HepG2 (cell line): Measurements from ENCODE around the gene C1GALT1C1. TPM values are rescaled to one million over a fixed set of nuclear protein-coding genes. Genes with fewer than 3 reads are reported as not detected.
A peak's percentile ranks its signal among the peaks of the same experiment; 100 is the strongest.

ENCODE experiments used
- ATM ChIP-seq: fragments of 450-650 bp; IDR thresholded peaks from 2 replicates; pipeline ENCODE4 v1.7.1; 2017; ENCODE audit warnings: mild to moderate bottlenecking, borderline replicate concordance
- ATRX ChIP-seq: sonication (generic); formaldehyde crosslinking; IDR thresholded peaks from 2 replicates; pipeline ENCODE4 v1.4.0; 2020; ENCODE audit warnings: missing genetic modification reagents, borderline replicate concordance
- CAMTA2 ChIP-seq: sonication (generic); formaldehyde crosslinking; IDR thresholded peaks from 2 replicates; pipeline ENCODE4 v1.4.0; 2020; ENCODE audit warnings: mild to moderate bottlenecking, missing genetic modification reagents, borderline replicate concordance
- FOXA3 ChIP-seq: IDR thresholded peaks from 2 replicates; pipeline ENCODE4 v1.6.1; 2016; ENCODE audit warnings: missing genetic modification reagents, missing compliant biosample characterization
- FOXC1 ChIP-seq: sonication (generic); formaldehyde crosslinking; IDR thresholded peaks from 2 replicates; pipeline ENCODE4 v1.8.0; 2022; ENCODE audit warnings: mild to moderate bottlenecking, missing genetic modification reagents, borderline replicate concordance
- FOXK1 ChIP-seq: sonication (generic); formaldehyde crosslinking; IDR thresholded peaks from 2 replicates; pipeline ENCODE4 v1.4.0; 2020; ENCODE audit warnings: low read depth, missing genetic modification reagents, borderline replicate concordance
- FOXK2 ChIP-seq: fragments of 450-650 bp; IDR thresholded peaks from 2 replicates; pipeline ENCODE4 v1.6.1; 2016
- MTA3 ChIP-seq: sonication (generic); formaldehyde crosslinking; IDR thresholded peaks from 2 replicates; pipeline ENCODE4 v1.4.0; 2020; ENCODE audit warnings: missing genetic modification reagents
- NKX3-1 ChIP-seq: sonication (generic); formaldehyde crosslinking; IDR thresholded peaks from 2 replicates; pipeline ENCODE4 v1.5.0; 2020; ENCODE audit warnings: missing genetic modification reagents
- NR3C1 ChIP-seq: sonication (generic); formaldehyde crosslinking; IDR thresholded peaks from 2 replicates; pipeline ENCODE4 v1.4.0; 2020; ENCODE audit warnings: missing genetic modification reagents
- PCBP2 ChIP-seq: fragments of 200-400 bp; formaldehyde crosslinking; optimal IDR thresholded peaks from 2 replicates; pipeline ENCODE3; 2018; ENCODE audit warnings: low read length, low read depth; ENCODE audit not compliant: poor library complexity, severe bottlenecking
- SAP130 ChIP-seq: IDR thresholded peaks from 2 replicates; pipeline ENCODE4 v1.6.1; 2016; ENCODE audit warnings: low read depth
- ZBTB1 ChIP-seq: sonication (generic); formaldehyde crosslinking; IDR thresholded peaks from 2 replicates; pipeline ENCODE4 v1.4.0; 2020; ENCODE audit warnings: missing genetic modification reagents, borderline replicate concordance
- ZMAT3 ChIP-seq: sonication (generic); formaldehyde crosslinking; conservative IDR thresholded peaks from 2 replicates; pipeline ENCODE4 v1.7.0; 2021; ENCODE audit warnings: missing genetic modification reagents
- ZMYM3 ChIP-seq: sonication (generic); formaldehyde crosslinking; IDR thresholded peaks from 2 replicates; pipeline ENCODE4 v1.5.1; 2020; ENCODE audit warnings: mild to moderate bottlenecking, missing genetic modification reagents
- ZNF224 ChIP-seq: sonication (generic); formaldehyde crosslinking; IDR thresholded peaks from 2 replicates; pipeline ENCODE4 v1.5.0; 2020; ENCODE audit warnings: mild to moderate bottlenecking, missing genetic modification reagents
- ZNF329 ChIP-seq: sonication (generic); formaldehyde crosslinking; IDR thresholded peaks from 2 replicates; pipeline ENCODE4 v1.9.0; 2021; ENCODE audit warnings: low read depth, mild to moderate bottlenecking, missing genetic modification reagents
- ZNF546 ChIP-seq: sonication (generic); formaldehyde crosslinking; conservative IDR thresholded peaks from 2 replicates; pipeline ENCODE4 v1.8.1; 2023; ENCODE audit warnings: mild to moderate bottlenecking, missing genetic modification reagents
- ZNF777 ChIP-seq: sonication (generic); formaldehyde crosslinking; IDR thresholded peaks from 2 replicates; pipeline ENCODE4 v1.4.0; 2020; ENCODE audit warnings: missing genetic modification reagents
- ZNF891 ChIP-seq: sonication (generic); formaldehyde crosslinking; IDR thresholded peaks from 2 replicates; pipeline ENCODE4 v1.5.0; 2020; ENCODE audit warnings: mild to moderate bottlenecking, missing genetic modification reagents
- polyA plus RNA-seq, 8 experiments: library from polyadenylated mRNA; depleted of rRNA in 3 of 8; stranded (reverse) in 7 of 8; unstranded in 1 of 8; fragments of >200 nt; fragmentation: Illumina TruSeq in 4 of 8; extraction: Trizol in 4 of 8; gene quantifications; 2 replicates each; pipeline versions ENCODE4 v1.2.1 to v1.2.3, GENCODE V29; 2011 to 2016; ENCODE audit warnings: low read depth in 4 of 8, missing spikeins in 1 of 8, mixed read lengths in 1 of 8; ENCODE audit not compliant: insufficient read depth in 1 of 8
- total RNA-seq, 5 experiments: library from RNA; depleted of rRNA; stranded (reverse); fragments of >200 nt; fragmentation: Illumina TruSeq; extraction: Trizol; gene quantifications; 2 replicates each; pipeline ENCODE4 v1.2.3, GENCODE V29; 2016; ENCODE audit warnings: low read depth in 1 of 5
- TF ChIP-seq, protein P1 (sequence below): sonication (generic); formaldehyde crosslinking; IDR thresholded peaks from 2 replicates; pipeline ENCODE4 v1.5.0; 2020; ENCODE audit warnings: mild to moderate bottlenecking, missing genetic modification reagents, moderate library complexity
- TF ChIP-seq, protein P2 (sequence below): sonication (generic); formaldehyde crosslinking; IDR thresholded peaks from 2 replicates; pipeline ENCODE4 v1.8.0; 2022; ENCODE audit warnings: missing genetic modification reagents, mild to moderate bottlenecking, inconsistent platforms, borderline replicate concordance
- TF ChIP-seq, protein P3 (sequence below): sonication (generic); formaldehyde crosslinking; IDR thresholded peaks from 2 replicates; pipeline ENCODE4 v1.5.1; 2020; ENCODE audit warnings: missing genetic modification reagents, mild to moderate bottlenecking, borderline replicate concordance
- TF ChIP-seq, protein P4 (sequence below): IDR thresholded peaks from 2 replicates; pipeline ENCODE4 v1.6.1; 2016; ENCODE audit warnings: mild to moderate bottlenecking

The C1GALT1C1 gene
- total and polyA plus RNA-seq, 2 of the 13 experiments (the other 11 are each of a cell fraction or from before 2014, with no cell fraction given) = 26.3 to 31.9 TPM

DNA sequence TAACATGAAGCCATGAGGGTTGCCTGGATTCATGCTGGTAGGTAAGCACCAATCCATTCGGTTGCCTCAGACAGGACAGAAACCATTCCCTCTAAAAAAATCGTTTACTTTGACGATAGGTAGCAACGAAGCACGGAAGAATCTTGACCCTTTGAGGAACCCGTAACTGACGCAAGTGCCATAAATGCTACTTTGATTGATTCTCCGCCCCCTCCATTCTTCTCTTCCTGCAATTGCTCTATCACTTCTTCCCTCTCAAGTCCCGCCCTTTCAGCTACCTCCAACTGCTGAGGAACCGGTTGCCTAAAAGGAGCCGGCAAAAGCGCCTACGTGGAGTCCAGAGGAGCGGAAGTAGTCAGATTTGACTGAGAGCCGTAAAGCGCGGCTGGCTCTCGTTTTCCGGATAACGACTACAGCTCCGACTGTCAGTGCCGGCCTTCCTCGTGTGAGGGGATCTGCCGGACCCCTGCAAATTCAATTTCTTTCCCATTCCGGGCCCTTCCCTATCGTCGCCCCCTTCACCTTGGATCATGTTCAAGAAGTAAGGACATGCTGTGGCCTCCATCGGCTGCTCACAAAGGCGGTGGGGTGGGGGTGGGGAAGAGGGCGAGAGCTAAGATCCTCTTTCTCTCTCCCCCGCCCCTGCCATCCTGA lies 26.0 kb downstream of the C1GALT1C1 start, which contains the start of gene MCTS1 (continued):
- TF ChIP-seq, protein P1, sequence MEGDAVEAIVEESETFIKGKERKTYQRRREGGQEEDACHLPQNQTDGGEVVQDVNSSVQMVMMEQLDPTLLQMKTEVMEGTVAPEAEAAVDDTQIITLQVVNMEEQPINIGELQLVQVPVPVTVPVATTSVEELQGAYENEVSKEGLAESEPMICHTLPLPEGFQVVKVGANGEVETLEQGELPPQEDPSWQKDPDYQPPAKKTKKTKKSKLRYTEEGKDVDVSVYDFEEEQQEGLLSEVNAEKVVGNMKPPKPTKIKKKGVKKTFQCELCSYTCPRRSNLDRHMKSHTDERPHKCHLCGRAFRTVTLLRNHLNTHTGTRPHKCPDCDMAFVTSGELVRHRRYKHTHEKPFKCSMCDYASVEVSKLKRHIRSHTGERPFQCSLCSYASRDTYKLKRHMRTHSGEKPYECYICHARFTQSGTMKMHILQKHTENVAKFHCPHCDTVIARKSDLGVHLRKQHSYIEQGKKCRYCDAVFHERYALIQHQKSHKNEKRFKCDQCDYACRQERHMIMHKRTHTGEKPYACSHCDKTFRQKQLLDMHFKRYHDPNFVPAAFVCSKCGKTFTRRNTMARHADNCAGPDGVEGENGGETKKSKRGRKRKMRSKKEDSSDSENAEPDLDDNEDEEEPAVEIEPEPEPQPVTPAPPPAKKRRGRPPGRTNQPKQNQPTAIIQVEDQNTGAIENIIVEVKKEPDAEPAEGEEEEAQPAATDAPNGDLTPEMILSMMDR (CRISPR knock-in tag) = no peak
- TF ChIP-seq, protein P2, sequence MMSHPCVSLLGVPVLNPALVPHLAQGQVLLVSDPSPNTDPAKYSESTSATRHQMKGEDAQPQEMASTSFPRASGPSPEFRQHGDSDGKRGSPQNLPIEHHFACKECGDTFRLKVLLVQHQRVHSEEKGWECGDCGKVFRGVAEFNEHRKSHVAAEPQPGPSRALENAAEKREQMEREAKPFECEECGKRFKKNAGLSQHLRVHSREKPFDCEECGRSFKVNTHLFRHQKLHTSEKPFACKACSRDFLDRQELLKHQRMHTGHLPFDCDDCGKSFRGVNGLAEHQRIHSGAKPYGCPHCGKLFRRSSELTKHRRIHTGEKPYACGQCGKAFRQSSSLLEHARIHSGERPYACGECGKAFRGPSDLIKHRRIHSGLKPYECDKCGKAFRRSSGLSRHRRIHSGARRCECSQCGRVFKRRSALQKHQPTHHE = no peak
- TF ChIP-seq SAP130 (CRISPR knock-in tag) = peak; percentile 63; the same call in 1 of the 2 replicates
- no peak for TF ChIP-seq NKX3-1 (CRISPR knock-in tag)
- no peak for TF ChIP-seq ZMAT3 (CRISPR knock-in tag)
- TF ChIP-seq FOXA3 (CRISPR knock-in tag) = 0 out of 2 replicates have a peak, but pooled peaks have one; percentile 5
- TF ChIP-seq ATM = no peak
- TF ChIP-seq PCBP2 = no peak
- no peak for TF ChIP-seq MTA3
- TF ChIP-seq ZNF224 (CRISPR knock-in tag) = no peak
- TF ChIP-seq ZNF777 = no peak
- no peak for TF ChIP-seq FOXC1 (CRISPR knock-in tag)
- TF ChIP-seq ZNF329 (CRISPR knock-in tag) = no peak
- TF ChIP-seq, protein P3, sequence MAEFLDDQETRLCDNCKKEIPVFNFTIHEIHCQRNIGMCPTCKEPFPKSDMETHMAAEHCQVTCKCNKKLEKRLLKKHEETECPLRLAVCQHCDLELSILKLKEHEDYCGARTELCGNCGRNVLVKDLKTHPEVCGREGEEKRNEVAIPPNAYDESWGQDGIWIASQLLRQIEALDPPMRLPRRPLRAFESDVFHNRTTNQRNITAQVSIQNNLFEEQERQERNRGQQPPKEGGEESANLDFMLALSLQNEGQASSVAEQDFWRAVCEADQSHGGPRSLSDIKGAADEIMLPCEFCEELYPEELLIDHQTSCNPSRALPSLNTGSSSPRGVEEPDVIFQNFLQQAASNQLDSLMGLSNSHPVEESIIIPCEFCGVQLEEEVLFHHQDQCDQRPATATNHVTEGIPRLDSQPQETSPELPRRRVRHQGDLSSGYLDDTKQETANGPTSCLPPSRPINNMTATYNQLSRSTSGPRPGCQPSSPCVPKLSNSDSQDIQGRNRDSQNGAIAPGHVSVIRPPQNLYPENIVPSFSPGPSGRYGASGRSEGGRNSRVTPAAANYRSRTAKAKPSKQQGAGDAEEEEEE = no peak
- TF ChIP-seq, protein P4, sequence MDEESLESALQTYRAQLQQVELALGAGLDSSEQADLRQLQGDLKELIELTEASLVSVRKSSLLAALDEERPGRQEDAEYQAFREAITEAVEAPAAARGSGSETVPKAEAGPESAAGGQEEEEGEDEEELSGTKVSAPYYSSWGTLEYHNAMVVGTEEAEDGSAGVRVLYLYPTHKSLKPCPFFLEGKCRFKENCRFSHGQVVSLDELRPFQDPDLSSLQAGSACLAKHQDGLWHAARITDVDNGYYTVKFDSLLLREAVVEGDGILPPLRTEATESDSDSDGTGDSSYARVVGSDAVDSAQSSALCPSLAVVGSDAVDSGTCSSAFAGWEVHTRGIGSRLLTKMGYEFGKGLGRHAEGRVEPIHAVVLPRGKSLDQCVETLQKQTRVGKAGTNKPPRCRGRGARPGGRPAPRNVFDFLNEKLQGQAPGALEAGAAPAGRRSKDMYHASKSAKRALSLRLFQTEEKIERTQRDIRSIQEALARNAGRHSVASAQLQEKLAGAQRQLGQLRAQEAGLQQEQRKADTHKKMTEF (CRISPR knock-in tag) = peak; percentile 49; the same call in 1 of the 2 replicates
- no peak for TF ChIP-seq CAMTA2 (CRISPR knock-in tag)
- TF ChIP-seq ZNF891 (CRISPR knock-in tag) = no peak
- TF ChIP-seq ZNF546 = no peak
- no peak for TF ChIP-seq FOXK2
- TF ChIP-seq ZBTB1 = no peak
- no peak for TF ChIP-seq NR3C1 (CRISPR knock-in tag)
- TF ChIP-seq FOXK1 = no peak
- no peak for TF ChIP-seq ZMYM3 (CRISPR knock-in tag)
- TF ChIP-seq ATRX (CRISPR knock-in tag) = no peak
